AG09309 (cell line): ENCODE data around the gene CST9L.

Experiments
- DNase-seq: peaks from one replicate; pipeline ENCODE4 v3.0.0-alpha.2; 2010; ENCODE audit warnings: low read depth
- H3K4me3 ChIP-seq: 2 replicates; pipeline ENCODE4 v1.5.1; 2011; ENCODE audit warnings: mild to moderate bottlenecking, low read depth, low read length, moderate library complexity; ENCODE audit not compliant: control insufficient read depth
- CTCF ChIP-seq: IDR thresholded peaks from 2 replicates; pipeline ENCODE4 v1.5.1; 2011; ENCODE audit warnings: mild to moderate bottlenecking, low read depth, low read length, inconsistent platforms; ENCODE audit not compliant: insufficient read depth, control insufficient read depth; ENCODE audit errors: missing control alignments

Gene CST9L

GRCh38 chr20:23517719-23518118, 50.6 kb downstream of the CST9L start:
- H3K4me3 ChIP-seq, result no peak overlapping the region
- no peak for TF ChIP-seq CTCF
- no peak for DNase-seq

DNA sequence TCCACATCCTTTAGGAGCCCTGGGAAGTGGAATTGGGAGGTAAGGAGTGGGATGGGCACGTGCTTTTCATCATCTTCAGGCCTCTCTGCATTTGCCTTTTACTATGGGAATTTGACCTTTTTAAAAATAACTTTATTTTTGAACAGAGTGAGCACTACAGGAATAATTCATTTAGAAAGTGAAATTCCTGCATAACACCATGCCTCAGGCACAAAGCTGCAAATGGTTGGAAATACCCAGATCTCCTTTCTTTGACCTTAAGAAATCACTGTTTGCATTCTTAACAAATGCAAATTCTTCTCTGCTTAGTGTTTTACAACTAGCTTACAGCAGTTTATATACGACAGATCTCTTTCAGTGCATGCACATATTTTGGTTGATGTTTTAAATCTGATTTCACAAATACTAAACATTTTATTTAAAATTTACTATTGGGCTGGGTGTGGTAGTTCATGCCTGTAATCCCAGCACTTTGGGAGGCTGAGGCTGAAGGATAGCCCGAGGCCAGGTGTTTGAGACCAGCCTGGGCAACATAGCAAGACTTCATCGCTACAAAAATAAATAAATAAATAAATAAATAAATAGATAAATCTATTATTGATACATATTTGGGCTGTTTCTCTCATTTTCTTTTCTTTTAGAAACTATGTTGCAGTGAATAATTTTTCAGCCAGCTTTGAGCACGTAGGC, 52.9 kb downstream of the CST9L start:
- no peak overlapping the region for H3K4me3 ChIP-seq
- no peak for TF ChIP-seq CTCF

DNA sequence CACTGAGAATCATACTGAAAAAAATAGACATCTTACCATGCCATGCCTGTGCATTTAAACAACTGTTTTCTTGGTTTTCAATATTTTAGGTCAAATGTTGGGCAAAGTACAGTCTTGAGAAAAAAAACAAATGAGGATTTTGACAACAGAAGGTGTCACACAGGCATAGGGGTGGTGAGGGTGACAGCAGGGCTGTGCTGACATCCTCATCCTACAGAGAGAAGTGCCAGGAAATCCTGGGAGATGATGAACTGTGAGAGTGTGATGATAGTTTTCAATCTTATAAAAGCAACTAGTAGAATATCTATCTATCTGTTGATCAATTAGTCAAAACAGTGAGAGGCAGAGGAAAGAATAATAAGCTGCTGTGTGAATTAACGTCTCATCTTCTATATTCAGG, 53.4 kb downstream of the CST9L start:
- no peak for TF ChIP-seq CTCF
- DNase-seq, result no peak
- no peak overlapping the region for H3K4me3 ChIP-seq

More for the DNA sequence above, 52.9 kb downstream of the CST9L start:
- DNase-seq, result peak; percentile 5
